B cell (primary cell): Measurements from ENCODE around the gene LRRC7. TPM values are rescaled to one million over a fixed set of nuclear protein-coding genes. Genes with fewer than 3 reads are reported as not detected.

Experiments used
- ATAC-seq: fragments of 200-7000 bp; cut with Tn5 transposase; one replicate; pipeline ENCODE4 v1.10.0; 2021; ENCODE audit warnings: low read depth, mild to moderate bottlenecking, moderate number of reproducible peaks, moderate library complexity
- CTCF ChIA-PET: fragments of 350-600 bp; sonication (Branson Sonifier 250); formaldehyde crosslinking; loops from one replicate; lab custom pipeline; 2021; ENCODE audit warnings: antibody characterized with exemption, inconsistent platforms; lab: Charles Lee
- POLR2A ChIA-PET: fragments of 350-600 bp; sonication (Branson Sonifier 250); formaldehyde crosslinking; loops from one replicate; lab custom pipeline; 2021; ENCODE audit warnings: antibody characterized with exemption; lab: Charles Lee
- DNase-seq: peaks from one replicate; pipeline ENCODE4 v3.0.0; 2013
- H2AFZ ChIP-seq: 2 replicates; pipeline ENCODE4 v1.6.1; 2012; ENCODE audit warnings: mild to moderate bottlenecking, low read depth, low read length; ENCODE audit not compliant: insufficient read depth, poor library complexity, severe bottlenecking
- H3K27ac ChIP-seq, 2 donors: 1 replicate in 1 of 2; 2 replicates in 1 of 2; pipeline ENCODE4 v1.5.1; 2012 to 2013; ENCODE audit warnings: low read length in 2 of 2, mild to moderate bottlenecking in 2 of 2, moderate library complexity in 1 of 2
- H3K27me3 ChIP-seq, 4 experiments: fragments of 200-600 bp in 1 of 4; sonication (generic) in 1 of 4; replicated peaks in 1 of 4; 1 replicate in 2 of 4; 2 replicates in 2 of 4; pipeline versions ENCODE4 v1.6.1 to v1.7.0; 2013 to 2016; ENCODE audit warnings: low read length in 3 of 4, mild to moderate bottlenecking in 2 of 4, mixed read lengths in 1 of 4, moderate library complexity in 1 of 4; ENCODE audit not compliant: insufficient read depth in 4 of 4, control insufficient read depth in 3 of 4; ENCODE audit errors: control extremely low read depth in 1 of 4
- H3K36me3 ChIP-seq, 2 experiments: replicated peaks in 1 of 2; 1 replicate in 1 of 2; 2 replicates in 1 of 2; pipeline versions ENCODE4 v1.6.1 to v1.7.1; 2013; ENCODE audit warnings: low read length in 1 of 2; ENCODE audit not compliant: insufficient read depth in 2 of 2, control insufficient read depth in 1 of 2; ENCODE audit errors: control extremely low read depth in 1 of 2, extremely low read depth in 1 of 2
- H3K4me1 ChIP-seq, 2 donors: fragments of 200-600 bp in 1 of 2; sonication (generic) in 1 of 2; 1 replicate in 1 of 2; 2 replicates in 1 of 2; pipeline versions ENCODE4 v1.5.1 to v1.6.1; 2013 to 2017; ENCODE audit warnings: low read length in 2 of 2; ENCODE audit not compliant: control insufficient read depth in 2 of 2, insufficient read depth in 2 of 2
- H3K4me2 ChIP-seq: replicated peaks from 2 replicates; pipeline ENCODE3; 2012; ENCODE audit warnings: mild to moderate bottlenecking, low read depth, low read length; ENCODE audit not compliant: poor library complexity, severe bottlenecking
- H3K4me3 ChIP-seq, 5 experiments: fragments of 200-600 bp in 1 of 5; sonication (generic) in 1 of 5; 1 replicate in 3 of 5; 2 replicates in 2 of 5; pipeline versions ENCODE4 v1.5.1 to v1.7.0; 2011 to 2016; ENCODE audit warnings: low read length in 4 of 5, mild to moderate bottlenecking in 4 of 5, low read depth in 2 of 5, control low read depth in 1 of 5, moderate library complexity in 1 of 5; ENCODE audit not compliant: insufficient read depth in 1 of 5; ENCODE audit errors: control extremely low read depth in 1 of 5, extremely low read depth in 1 of 5
- H3K79me2 ChIP-seq: fragments of 200-600 bp; sonication (generic); one replicate; pipeline ENCODE4 v1.6.0; 2016; ENCODE audit warnings: low read length; ENCODE audit not compliant: control insufficient read depth, insufficient read depth
- H3K9ac ChIP-seq: fragments of 200-600 bp; sonication (generic); 2 replicates; pipeline ENCODE4 v1.6.1; 2017; ENCODE audit warnings: mild to moderate bottlenecking, low read length, moderate library complexity
- H3K9me3 ChIP-seq, 3 donors: one replicate each; pipeline versions ENCODE4 v1.6.1 to v1.7.1; 2013; ENCODE audit warnings: low read length in 2 of 3; ENCODE audit not compliant: control insufficient read depth in 2 of 3, insufficient read depth in 1 of 3; ENCODE audit errors: control extremely low read depth in 1 of 3
- H4K20me1 ChIP-seq: 2 replicates; pipeline ENCODE4 v1.6.0; 2012; ENCODE audit warnings: mild to moderate bottlenecking, low read length; ENCODE audit not compliant: insufficient read depth, control insufficient read depth, poor library complexity, severe bottlenecking
- H3K27ac Mint-ChIP-seq: one replicate; pipeline ENCODE4 v1.8.0; 2021; ENCODE audit warnings: mixed read lengths
- H3K27me3 Mint-ChIP-seq: one replicate; pipeline ENCODE4 v1.8.0; 2021; ENCODE audit warnings: mixed read lengths
- H3K4me1 Mint-ChIP-seq: one replicate; pipeline ENCODE4 v1.8.0; 2021; ENCODE audit warnings: mixed read lengths
- H3K4me3 Mint-ChIP-seq: one replicate; pipeline ENCODE4 v1.8.0; 2021; ENCODE audit warnings: mixed read lengths
- H3K9me3 Mint-ChIP-seq: one replicate; pipeline ENCODE4 v1.8.0; 2022; ENCODE audit warnings: mixed read lengths; ENCODE audit not compliant: insufficient read depth
- CTCF ChIP-seq: fragments of 200-600 bp; IDR thresholded peaks from one replicate; pipeline ENCODE4 v1.8.0; 2022; ENCODE audit warnings: antibody characterized with exemption, mild to moderate bottlenecking
- EZH2 ChIP-seq: IDR thresholded peaks from 2 replicates; pipeline ENCODE4 v1.6.1; 2012; ENCODE audit warnings: borderline replicate concordance, low read depth, mild to moderate bottlenecking, moderate library complexity, low read length; ENCODE audit not compliant: insufficient read depth, poor library complexity, severe bottlenecking
- WGBS: methylation state at CpG from one replicate; pipeline ENCODE4 v1.1.5; 2013; ENCODE audit warnings: missing lambda C conversion rate; ENCODE audit not compliant: insufficient coverage; 5-methylcytosine and 5-hydroxymethylcytosine counted together
- intact Hi-C: fragments of 100-400 bp; cut with micrococcal nuclease; formaldehyde crosslinking; loops from one replicate; pipeline ENCODE4 v1.10.0; 2022
- polyA plus RNA-seq: library from polyadenylated mRNA; depleted of rRNA; stranded (reverse); fragments of >200 nt; gene quantifications from 2 replicates; pipeline ENCODE4 v1.2.3, GENCODE V29; 2012
- total RNA-seq, 2 donors: library from RNA; stranded (reverse); fragments of 120-200 nt in 1 of 2; gene quantifications; 1 replicate in 1 of 2; 2 replicates in 1 of 2; pipeline versions ENCODE4 v1.2.3 to v1.2.4, GENCODE V29; 2013 to 2022

LRRC7 gene
- total and polyA plus RNA-seq, 2 donors (not counting 1 experiment from before 2014, with no cell fraction given): not detected

GRCh38 chr1:69754521-69754920, 186.8 kb downstream of the LRRC7 start:
- no peaks in the 10 kb centered on the region for H3K27me3 ChIP-seq
- H3K79me2 ChIP-seq: no peaks in the 10 kb centered on the region
- no peaks in the 10 kb centered on the region for H3K4me1 ChIP-seq
- no peaks in the 10 kb centered on the region for H4K20me1 ChIP-seq
- no peak overlapping the region for H3K27ac Mint-ChIP-seq
- H3K27ac ChIP-seq: no peak overlapping the region
- WGBS: 100% methylated on average over 1 of the region's 3 CpGs
- H3K9ac ChIP-seq: no peak overlapping the region
- DNase-seq (no peak), ATAC-seq (no peak)
- ChIA-PET POLR2A (no interaction called here), CTCF (no interaction called here)
- no peak overlapping the region for H3K4me2 ChIP-seq
- no peaks in the 10 kb centered on the region for H3K36me3 ChIP-seq
- intact Hi-C loops: no loop called here
- no peaks in the 10 kb centered on the region for H3K27me3 Mint-ChIP-seq
- no peaks in the 10 kb centered on the region for H3K4me1 Mint-ChIP-seq
- H3K4me3 Mint-ChIP-seq: no peak overlapping the region
- no peaks in the 10 kb centered on the region for H3K9me3 Mint-ChIP-seq
- no peaks in the 10 kb centered on the region for H3K9me3 ChIP-seq
- no peak for TF ChIP-seq CTCF
- TF ChIP-seq EZH2: no peak
- no peak overlapping the region for H2AFZ ChIP-seq
- no peak overlapping the region for H3K4me3 ChIP-seq

- Mint-ChIP-seq H3K27me3 (no peaks in the 10 kb centered on the region), H3K4me3 (no peak overlapping the region), H3K9me3 (no peaks in the 10 kb centered on the region), H3K4me1 (no peaks in the 10 kb centered on the region), H3K27ac (no peak overlapping the region)
- H3K9ac ChIP-seq: no peak overlapping the region
- no peaks in the 10 kb centered on the region for H3K36me3 ChIP-seq
- ATAC-seq (no peak), DNase-seq (no peak)
- no CpG with 5 or more reads among the region's 1 CpG for WGBS
- no peak overlapping the region for H3K4me2 ChIP-seq
- no peaks in the 10 kb centered on the region for H3K9me3 ChIP-seq
- H3K27me3 ChIP-seq: no peaks in the 10 kb centered on the region
- CTCF ChIA-PET: no interaction called here
- TF ChIP-seq CTCF: no peak
- TF ChIP-seq EZH2: no peak
- H3K79me2 ChIP-seq: no peaks in the 10 kb centered on the region
- POLR2A ChIA-PET: no interaction called here
- no peak overlapping the region for H2AFZ ChIP-seq
- no peaks in the 10 kb centered on the region for H4K20me1 ChIP-seq
- H3K4me1 ChIP-seq: no peaks in the 10 kb centered on the region
- intact Hi-C loops: no loop called here
- no peak overlapping the region for H3K27ac ChIP-seq
- H3K4me3 ChIP-seq: no peak overlapping the region
Measured at GRCh38 chr1:69755647-69756046, 187.9 kb downstream of the LRRC7 start.
